Lower lobe of right lung (tissue), 2 donors: ENCODE data around the gene DPP7. TPM values are rescaled to one million over a fixed set of nuclear protein-coding genes. Genes with fewer than 3 reads are reported as not detected.
A peak's percentile ranks its signal among the peaks of the same experiment; 100 is the strongest.

Experiments used
- ATAC-seq, 2 donors: fragments of 200-7000 bp; cut with Tn5 transposase; one replicate each; pipeline ENCODE4 v1.9.1; 2020 to 2022; ENCODE audit warnings: mild to moderate bottlenecking in 2 of 2, moderate library complexity in 2 of 2
- DNase-seq: peaks from one replicate; pipeline ENCODE4 v3.0.0-alpha.2; 2020
- H3K27ac ChIP-seq: fragments of 200-600 bp; one replicate; pipeline ENCODE4 v1.8.0; 2022
- H3K27me3 ChIP-seq: fragments of 200-600 bp; one replicate; pipeline ENCODE4 v1.8.0; 2022; ENCODE audit warnings: low read depth
- H3K36me3 ChIP-seq: fragments of 200-600 bp; one replicate; pipeline ENCODE4 v1.8.0; 2022; ENCODE audit warnings: mild to moderate bottlenecking
- H3K4me1 ChIP-seq: fragments of 200-600 bp; one replicate; pipeline ENCODE4 v1.8.0; 2022
- H3K4me3 ChIP-seq: fragments of 200-600 bp; one replicate; pipeline ENCODE4 v1.8.0; 2022; ENCODE audit warnings: mild to moderate bottlenecking
- H3K9me3 ChIP-seq: fragments of 200-600 bp; one replicate; pipeline ENCODE4 v1.8.0; 2022
- CTCF ChIP-seq: fragments of 200-600 bp; IDR thresholded peaks from one replicate; pipeline ENCODE4 v1.8.0; 2022; ENCODE audit warnings: antibody characterized with exemption, mild to moderate bottlenecking
- intact Hi-C: fragments of 100-400 bp; cut with DNase I; formaldehyde crosslinking; loops from one replicate; pipeline ENCODE4 v1.11.0; 2022
- total RNA-seq: library from RNA; stranded (reverse); fragmentation: NEBNext Ultra II Directional; extraction: Animal tissue kit (Norgen Biotek cat#: 25700); gene quantifications from one replicate; pipeline ENCODE4 v1.2.1, GENCODE V29; 2021
- donor health status: DM: no; HTN: yes; CAD: no; lungs with severe emphysema.

Gene DPP7
- total RNA-seq, 1 donor from 2014 or later, result 190 TPM

- H3K9me3 ChIP-seq, result no peaks in the 10 kb centered on the region
- H3K27me3 ChIP-seq, result peaks cover 14% of the 10 kb centered on the region
- peaks cover 17% of the 10 kb centered on the region for H3K4me1 ChIP-seq
- ATAC-seq (no peak), DNase-seq (no peak)
- no peak overlapping the region for H3K4me3 ChIP-seq
- intact Hi-C loops, result no loop called here
- no peak for TF ChIP-seq CTCF
- no peak overlapping the region for H3K27ac ChIP-seq
- H3K36me3 ChIP-seq, result no peaks in the 10 kb centered on the region
Observed at GRCh38 chr9:137068539-137069507, 45.7 kb downstream of the DPP7 start.

- intact Hi-C loops, result no loop called here
Observed at GRCh38 chr9:137067860-137068538, 46.5 kb downstream of the DPP7 start.

GRCh38 chr9:137066096-137066861 is 48.3 kb downstream of the DPP7 start:
- no peak overlapping the region for H3K27ac ChIP-seq
- peaks cover 14% of the 10 kb centered on the region for H3K27me3 ChIP-seq
- H3K9me3 ChIP-seq, result no peaks in the 10 kb centered on the region
- DNase-seq (no peak), ATAC-seq (no peak)
- H3K4me3 ChIP-seq, result no peak overlapping the region
- no peaks in the 10 kb centered on the region for H3K36me3 ChIP-seq
- intact Hi-C loops, result no loop called here
- peaks cover 17% of the 10 kb centered on the region for H3K4me1 ChIP-seq
- no peak for TF ChIP-seq CTCF

More at GRCh38 chr9:137067860-137068538, 46.5 kb downstream of the DPP7 start:
- Histone ChIP-seq H3K4me3 (no peak overlapping the region), H3K36me3 (no peaks in the 10 kb centered on the region), H3K4me1 (peaks cover 18% of the 10 kb centered on the region), H3K27me3 (peaks cover 14% of the 10 kb centered on the region), H3K27ac (no peak overlapping the region), H3K9me3 (no peaks in the 10 kb centered on the region)
- peak; percentile 85 for TF ChIP-seq CTCF
- DNase-seq (peak; percentile 85), ATAC-seq (peak; percentile 61 to 70)

- intact Hi-C loops, result no loop called here
- no peak for TF ChIP-seq CTCF
- no peak for ATAC-seq
Observed at GRCh38 chr9:137065336-137065967, 49.1 kb downstream of the DPP7 start.

GRCh38 chr9:137064880-137065164 is 49.7 kb downstream of the DPP7 start:
- intact Hi-C loops, result no loop called here
- no peak for TF ChIP-seq CTCF
- DNase-seq (no peak), ATAC-seq (no peak)
- no peaks in the 10 kb centered on the region for H3K36me3 ChIP-seq
- no peak overlapping the region for H3K27ac ChIP-seq
- H3K4me1 ChIP-seq, result peaks cover 10% of the 10 kb centered on the region
- no peak overlapping the region for H3K4me3 ChIP-seq
- H3K27me3 ChIP-seq, result peaks cover 14% of the 10 kb centered on the region
- H3K9me3 ChIP-seq, result no peaks in the 10 kb centered on the region

More at GRCh38 chr9:137065336-137065967, 49.1 kb downstream of the DPP7 start:
- Histone ChIP-seq H3K9me3 (no peaks in the 10 kb centered on the region), H3K4me3 (no peak overlapping the region), H3K4me1 (peaks cover 10% of the 10 kb centered on the region), H3K27ac (no peak overlapping the region), H3K36me3 (no peaks in the 10 kb centered on the region), H3K27me3 (peaks cover 14% of the 10 kb centered on the region)
- DNase-seq, result no peak
